ENCODE results near the gene CHST5. TPM values are rescaled to one million over a fixed set of nuclear protein-coding genes. Genes with fewer than 3 reads are reported as not detected.

The CHST5 gene
- total RNA-seq, 1 experiment from 2014 or later = 0.11 TPM

DNA sequence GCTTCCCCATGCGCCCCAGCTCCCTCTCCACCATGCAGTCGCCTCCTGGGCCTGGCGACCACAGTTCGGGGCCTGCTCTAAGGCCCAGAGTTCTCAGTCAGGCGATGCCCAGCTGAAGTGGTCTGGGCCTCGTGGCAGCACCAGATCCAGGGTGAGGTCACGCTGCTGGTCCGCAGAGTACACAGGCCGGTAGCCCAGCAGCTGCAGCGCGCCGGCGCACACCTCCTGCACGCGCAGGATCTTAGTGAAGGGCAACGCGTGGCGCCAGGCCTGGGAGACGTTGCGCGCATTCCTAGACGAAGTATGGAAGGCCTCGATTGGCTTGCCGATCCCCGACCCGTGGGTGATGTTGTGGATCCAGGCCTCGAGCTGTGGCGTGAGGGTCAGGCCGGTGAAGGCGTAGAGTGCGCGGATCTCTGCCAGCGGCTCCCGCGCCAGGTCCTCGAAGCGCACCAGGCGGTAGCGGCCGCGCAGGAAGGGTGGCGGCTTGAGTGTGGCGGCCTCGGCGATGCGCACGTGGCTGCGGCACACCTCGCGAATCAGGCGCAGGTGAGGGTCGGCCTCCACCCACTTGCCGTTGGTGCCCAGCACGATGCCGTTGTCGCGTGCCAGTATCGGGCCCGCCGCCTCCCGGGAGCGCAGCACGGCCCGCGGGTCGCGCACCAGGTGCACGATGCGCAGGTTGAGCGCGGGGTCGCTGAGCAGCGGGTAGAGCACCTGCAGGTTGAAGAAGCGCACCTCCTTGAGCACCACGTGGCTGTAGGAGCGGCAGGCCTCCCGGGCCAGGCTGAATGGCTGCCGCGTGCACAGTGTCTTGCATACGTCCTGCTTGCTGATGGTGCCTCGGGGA is 6.6 kb downstream of the CHST5 start:
- Histone ChIP-seq H3K4me3 (ENCODE audit: low read depth, low read length) (no peak overlapping the region), H3K27me3 (replicated peaks; ENCODE audit: control insufficient read depth, insufficient read depth, low read length) (no peaks in the 10 kb centered on the region), H3K36me3 (ENCODE audit: control insufficient read depth, insufficient read depth, low read length) (no peaks in the 10 kb centered on the region), H3K9me3 (no peaks in the 10 kb centered on the region), H3K4me1 (peaks cover 9% of the 10 kb centered on the region)
- Mint-ChIP-seq H3K4me1 (ENCODE audit: low read depth, unreplicated experiment) (peaks cover 7% of the 10 kb centered on the region), H3K36me3 (ENCODE audit: insufficient read depth, unreplicated experiment) (no peaks in the 10 kb centered on the region), H3K4me3 (ENCODE audit: unreplicated experiment) (no peak overlapping the region), H3K9me3 (ENCODE audit: unreplicated experiment) (no peaks in the 10 kb centered on the region), H3K27me3 (ENCODE audit: insufficient read depth, unreplicated experiment) (no peaks in the 10 kb centered on the region), H3K27ac (ENCODE audit: unreplicated experiment) (peak overlapping the region; percentile 55)
- TF ChIP-seq, protein P1, sequence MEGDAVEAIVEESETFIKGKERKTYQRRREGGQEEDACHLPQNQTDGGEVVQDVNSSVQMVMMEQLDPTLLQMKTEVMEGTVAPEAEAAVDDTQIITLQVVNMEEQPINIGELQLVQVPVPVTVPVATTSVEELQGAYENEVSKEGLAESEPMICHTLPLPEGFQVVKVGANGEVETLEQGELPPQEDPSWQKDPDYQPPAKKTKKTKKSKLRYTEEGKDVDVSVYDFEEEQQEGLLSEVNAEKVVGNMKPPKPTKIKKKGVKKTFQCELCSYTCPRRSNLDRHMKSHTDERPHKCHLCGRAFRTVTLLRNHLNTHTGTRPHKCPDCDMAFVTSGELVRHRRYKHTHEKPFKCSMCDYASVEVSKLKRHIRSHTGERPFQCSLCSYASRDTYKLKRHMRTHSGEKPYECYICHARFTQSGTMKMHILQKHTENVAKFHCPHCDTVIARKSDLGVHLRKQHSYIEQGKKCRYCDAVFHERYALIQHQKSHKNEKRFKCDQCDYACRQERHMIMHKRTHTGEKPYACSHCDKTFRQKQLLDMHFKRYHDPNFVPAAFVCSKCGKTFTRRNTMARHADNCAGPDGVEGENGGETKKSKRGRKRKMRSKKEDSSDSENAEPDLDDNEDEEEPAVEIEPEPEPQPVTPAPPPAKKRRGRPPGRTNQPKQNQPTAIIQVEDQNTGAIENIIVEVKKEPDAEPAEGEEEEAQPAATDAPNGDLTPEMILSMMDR (IDR thresholded peaks at IDR 0.05; ENCODE audit: insufficient read depth in 1 of 2, low read depth in 1 of 2, low read length in 1 of 2, severe bottlenecking in 1 of 2, unreplicated experiment in 1 of 2) = no peak
- peak in 1 of 2 experiments; percentile 7 for DNase-seq
- ChIA-PET POLR2A (no interaction called here), CTCF (no interaction called here)
- intact Hi-C loops (cut with micrococcal nuclease; ENCODE audit: unreplicated experiment) = no loop called here
- BruUV-seq (replicated peaks) = no TSS peak

DNA sequence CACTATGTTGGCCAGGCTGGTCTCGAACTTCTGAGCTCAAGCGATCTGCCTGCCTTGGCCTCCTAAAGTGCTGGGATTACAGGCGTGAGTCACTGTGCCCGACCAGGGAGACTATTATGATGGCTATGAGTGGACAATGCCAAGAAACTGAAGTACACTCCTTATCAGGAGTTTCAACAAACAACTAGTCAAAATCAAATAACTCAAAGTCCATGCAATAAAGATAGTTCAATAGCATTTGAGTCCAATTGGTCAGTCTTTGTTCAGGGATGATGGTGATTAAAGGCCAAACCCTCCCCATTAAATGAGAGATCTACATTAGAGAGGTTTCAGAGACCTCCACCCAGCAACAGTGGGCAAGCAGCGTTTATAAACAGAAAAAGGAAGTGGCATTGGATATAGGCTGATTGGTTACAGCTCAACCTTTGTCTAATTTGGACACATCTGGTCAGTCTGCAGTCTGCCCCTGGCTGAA is 8.0 kb downstream of the CHST5 start:
- Mint-ChIP-seq H3K4me3 (ENCODE audit: unreplicated experiment) (no peak overlapping the region), H3K4me1 (ENCODE audit: low read depth, unreplicated experiment) (peaks cover 7% of the 10 kb centered on the region), H3K27me3 (ENCODE audit: insufficient read depth, unreplicated experiment) (no peaks in the 10 kb centered on the region), H3K36me3 (ENCODE audit: insufficient read depth, unreplicated experiment) (no peaks in the 10 kb centered on the region), H3K27ac (ENCODE audit: unreplicated experiment) (peak overlapping the region; percentile 84), H3K9me3 (ENCODE audit: unreplicated experiment) (no peaks in the 10 kb centered on the region)
- no TSS peak for BruUV-seq (replicated peaks)
- H3K4me3 ChIP-seq (ENCODE audit: low read depth, low read length) = no peak overlapping the region
- H3K4me1 ChIP-seq = peaks cover 9% of the 10 kb centered on the region
- H3K27me3 ChIP-seq (replicated peaks; ENCODE audit: control insufficient read depth, insufficient read depth, low read length) = no peaks in the 10 kb centered on the region
- H3K9me3 ChIP-seq = no peaks in the 10 kb centered on the region
- H3K36me3 ChIP-seq (ENCODE audit: control insufficient read depth, insufficient read depth, low read length) = no peaks in the 10 kb centered on the region
- TF ChIP-seq, protein P1 (IDR thresholded peaks at IDR 0.05; ENCODE audit: insufficient read depth in 1 of 2, low read depth in 1 of 2, low read length in 1 of 2, severe bottlenecking in 1 of 2, unreplicated experiment in 1 of 2) = no peak
- ChIA-PET CTCF (interaction anchor here (1.0 kb wide), 1 partner anchor 10 kb away, joined by 17 read pairs; no protein-coding TSS in a partner anchor), POLR2A (interaction anchor here (0.9 kb wide), 1 partner anchor 10 kb away, joined by 4 read pairs; no protein-coding TSS in a partner anchor)
- DNase-seq = peak; percentile 74 to 83
- intact Hi-C loops (cut with micrococcal nuclease; ENCODE audit: unreplicated experiment) = loop anchor here (1.0 kb wide), 2 partner anchors 11 to 22 kb away; no protein-coding TSS in a partner anchor

DNA sequence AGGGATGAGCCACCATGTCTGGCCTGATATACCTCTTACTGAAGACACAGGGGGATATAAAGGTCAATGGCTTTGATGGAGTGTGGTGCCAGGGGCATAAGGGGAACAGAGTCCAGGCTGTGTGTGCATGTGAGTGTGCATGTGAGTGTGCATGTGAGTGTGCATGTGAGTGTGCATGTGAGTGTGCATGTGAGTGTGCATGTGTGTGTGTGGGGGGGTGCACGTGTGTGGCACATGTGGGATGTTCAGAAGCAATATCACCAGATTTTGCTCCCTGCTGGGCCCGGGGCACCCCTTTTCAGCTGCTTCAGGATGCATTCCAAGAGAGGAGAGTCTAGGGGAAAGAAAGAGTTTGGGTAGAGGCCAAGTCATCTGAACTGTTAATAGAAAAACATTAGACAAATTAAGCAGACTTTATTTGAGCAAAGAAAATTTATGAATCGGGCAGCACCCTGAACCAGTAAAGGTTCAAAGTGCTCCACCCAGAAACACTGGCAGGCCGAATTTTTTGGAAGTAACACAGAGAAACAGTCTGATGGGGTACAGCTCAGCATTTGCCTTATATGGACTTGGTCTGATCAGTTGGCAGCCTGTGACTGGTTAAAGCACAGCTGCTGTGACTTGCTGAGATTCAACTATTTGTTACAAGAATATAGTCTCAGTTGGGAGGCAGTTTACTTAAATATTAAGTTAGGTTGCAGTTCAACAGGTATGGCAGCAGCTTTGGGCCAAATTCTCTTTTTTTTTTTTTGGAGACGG is 9.7 kb downstream of the CHST5 start:
- POLR2A ChIA-PET = no interaction called here
- peaks cover 7% of the 10 kb centered on the region for H3K4me1 Mint-ChIP-seq (ENCODE audit: low read depth, unreplicated experiment)

More for the DNA sequence above, 9.7 kb downstream of the CHST5 start:
- Histone ChIP-seq H3K4me1 (peaks cover 9% of the 10 kb centered on the region), H3K4me3 (ENCODE audit: low read depth, low read length) (no peak overlapping the region), H3K9me3 (no peaks in the 10 kb centered on the region), H3K27me3 (replicated peaks; ENCODE audit: control insufficient read depth, insufficient read depth, low read length) (no peaks in the 10 kb centered on the region), H3K36me3 (ENCODE audit: control insufficient read depth, insufficient read depth, low read length) (no peaks in the 10 kb centered on the region)
- no peaks in the 10 kb centered on the region for H3K9me3 Mint-ChIP-seq (ENCODE audit: unreplicated experiment)
- H3K36me3 Mint-ChIP-seq (ENCODE audit: insufficient read depth, unreplicated experiment) = no peaks in the 10 kb centered on the region
- intact Hi-C loops (cut with micrococcal nuclease; ENCODE audit: unreplicated experiment) = no loop called here
- H3K27ac Mint-ChIP-seq (ENCODE audit: unreplicated experiment) = no peak overlapping the region
- no peaks in the 10 kb centered on the region for H3K27me3 Mint-ChIP-seq (ENCODE audit: insufficient read depth, unreplicated experiment)
- TF ChIP-seq, protein P1 (IDR thresholded peaks at IDR 0.05; ENCODE audit: insufficient read depth in 1 of 2, low read depth in 1 of 2, low read length in 1 of 2, severe bottlenecking in 1 of 2, unreplicated experiment in 1 of 2) = no peak
- BruUV-seq (replicated peaks) = no TSS peak
- CTCF ChIA-PET = no interaction called here
- DNase-seq = no peak
- no peak overlapping the region for H3K4me3 Mint-ChIP-seq (ENCODE audit: unreplicated experiment)
